Stomach (tissue), 4 donors: ENCODE data around the gene TNIP3.

Experiments used
- CTCF ChIP-seq, 7 experiments: fragments of 450-650 bp in 4 of 7; fragments of 200-600 bp in 3 of 7; sonication (generic) in 3 of 7; IDR thresholded peaks; one replicate each; pipeline ENCODE4 v1.5.1; 2016 to 2019; ENCODE audit warnings: antibody characterized with exemption in 7 of 7, control low read depth in 2 of 7, mild to moderate bottlenecking in 1 of 7
- EP300 ChIP-seq: sonication (generic); formaldehyde crosslinking; IDR thresholded peaks from one replicate; pipeline ENCODE4 v1.6.1; 2017; ENCODE audit warnings: antibody characterized with exemption
- POLR2A ChIP-seq, 4 donors: fragments of 450-650 bp; IDR thresholded peaks; one replicate each; pipeline ENCODE4 v1.6.1; 2016; ENCODE audit warnings: antibody characterized with exemption in 4 of 4, control low read depth in 2 of 4, mild to moderate bottlenecking in 1 of 4, moderate library complexity in 1 of 4
- POLR2AphosphoS5 ChIP-seq, 3 donors: sonication (generic); formaldehyde crosslinking; IDR thresholded peaks; one replicate each; pipeline ENCODE4 v1.6.1; 2016; ENCODE audit warnings: antibody characterized with exemption in 3 of 3

- TF ChIP-seq CTCF (IDR thresholded peaks at IDR 0.05) (no peak), EP300 (no peak), POLR2A (IDR thresholded peaks at IDR 0.05) (no peak), POLR2AphosphoS5 (IDR thresholded peaks at IDR 0.05) (no peak)
Observed at GRCh38 chr4:121094297-121094966, 69.7 kb downstream of the TNIP3 start.
